Keratinocyte (primary cell): ENCODE measurements around the gene RGS6. TPM values are rescaled to one million over a fixed set of nuclear protein-coding genes. Genes with fewer than 3 reads are reported as not detected.

Source experiments
- DNase-seq: peaks from one replicate; pipeline ENCODE4 v3.0.0-alpha.2; 2011; ENCODE audit warnings: low read depth, missing footprints, low spot score
- FAIRE-seq: peaks from 2 replicates; lab custom pipeline; 2011; peaks lifted over from hg19 to GRCh38; lab: Jason Lieb, UNC
- H2AFZ ChIP-seq: 2 replicates; pipeline ENCODE4 v1.6.0; 2012; ENCODE audit warnings: low read length, control low read depth, inconsistent platforms; ENCODE audit not compliant: control insufficient read depth
- H3K27ac ChIP-seq: 2 replicates; pipeline ENCODE4 v1.5.1; 2011; ENCODE audit warnings: low read length; ENCODE audit not compliant: control insufficient read depth, insufficient read depth
- H3K27me3 ChIP-seq: 3 replicates; pipeline ENCODE4 v1.6.0; 2011; ENCODE audit warnings: low read length; ENCODE audit not compliant: control insufficient read depth, insufficient read depth; ENCODE audit errors: extremely low read depth
- H3K36me3 ChIP-seq, 2 experiments: 2 replicates in 1 of 2; 3 replicates in 1 of 2; pipeline ENCODE4 v1.5.1; 2011; ENCODE audit warnings: low read length in 2 of 2, mild to moderate bottlenecking in 1 of 2; ENCODE audit not compliant: control insufficient read depth in 2 of 2, insufficient read depth in 2 of 2; ENCODE audit errors: extremely low read depth in 1 of 2
- H3K4me1 ChIP-seq: 3 replicates; pipeline ENCODE4 v1.5.1; 2011; ENCODE audit warnings: low read length; ENCODE audit not compliant: control insufficient read depth, insufficient read depth; ENCODE audit errors: extremely low read depth
- H3K4me2 ChIP-seq: 3 replicates; pipeline ENCODE4 v1.6.0; 2011; ENCODE audit warnings: low read depth, low read length; ENCODE audit not compliant: control insufficient read depth, insufficient read depth; ENCODE audit errors: extremely low read depth
- H3K4me3 ChIP-seq, 3 experiments: fragments of 200-600 bp in 1 of 3; sonication (generic) in 1 of 3; 2 replicates in 2 of 3; 3 replicates in 1 of 3; pipeline ENCODE4 v1.5.1; 2011 to 2016; ENCODE audit warnings: low read length in 3 of 3, mild to moderate bottlenecking in 3 of 3, control low read depth in 2 of 3, inconsistent platforms in 1 of 3, low read depth in 1 of 3, mixed read lengths in 1 of 3, mixed run types in 1 of 3, moderate library complexity in 1 of 3; ENCODE audit not compliant: control insufficient read depth in 2 of 3, insufficient read depth in 2 of 3; ENCODE audit errors: extremely low read depth in 1 of 3
- H3K79me2 ChIP-seq: 2 replicates; pipeline ENCODE4 v1.6.0; 2012; ENCODE audit warnings: low read length; ENCODE audit not compliant: control insufficient read depth, insufficient read depth
- H3K9ac ChIP-seq: 3 replicates; pipeline ENCODE4 v1.6.0; 2011; ENCODE audit warnings: low read length; ENCODE audit not compliant: control insufficient read depth, insufficient read depth; ENCODE audit errors: extremely low read depth
- H3K9me1 ChIP-seq: 3 replicates; pipeline ENCODE4 v1.6.0; 2011; ENCODE audit warnings: low read length; ENCODE audit not compliant: control insufficient read depth, insufficient read depth; ENCODE audit errors: extremely low read depth
- H3K9me3 ChIP-seq: 2 replicates; pipeline ENCODE4 v1.5.1; 2012; ENCODE audit warnings: low read depth, low read length; ENCODE audit not compliant: control insufficient read depth
- H4K20me1 ChIP-seq: 3 replicates; pipeline ENCODE4 v1.6.0; 2011; ENCODE audit warnings: low read length; ENCODE audit not compliant: control insufficient read depth, insufficient read depth; ENCODE audit errors: extremely low read depth
- EZH2 ChIP-seq: IDR thresholded peaks from one replicate; pipeline ENCODE4 v1.6.1; 2012; ENCODE audit warnings: inconsistent platforms, mild to moderate bottlenecking, low read length, moderate library complexity
- dilution Hi-C: fragments of 300-500 bp; cut with MboI; formaldehyde crosslinking; loops from one replicate; pipeline ENCODE4 v1.7.0; 2020; ENCODE audit warnings: low sequenced_read_pairs; ENCODE audit not compliant: extremely low pct_ligation_motif_present
- polyA plus RNA-seq, 5 experiments: library from polyadenylated mRNA; depleted of rRNA in 3 of 5; stranded (reverse) in 3 of 5; stranded (forward) in 1 of 5; unstranded in 1 of 5; fragments of >200 nt; gene quantifications; 1 replicate in 1 of 5; 2 replicates in 3 of 5; 3 replicates in 1 of 5; pipeline versions ENCODE4 v1.2.1 to v1.2.3, GENCODE V29; 2011 to 2012; ENCODE audit warnings: missing spikeins in 2 of 5, low read depth in 1 of 5, low replicate concordance in 1 of 5
- TF ChIP-seq, protein P1 (sequence below), 3 experiments: IDR thresholded peaks in 1 of 3; conservative IDR thresholded peaks in 1 of 3; optimal IDR thresholded peaks in 1 of 3; 2 replicates in 2 of 3; 3 replicates in 1 of 3; pipeline versions ENCODE3 to v1.5.1; 2011; ENCODE audit warnings: low read length in 3 of 3, mild to moderate bottlenecking in 3 of 3, moderate library complexity in 2 of 3, control low read depth in 1 of 3, inconsistent platforms in 1 of 3; ENCODE audit not compliant: insufficient read depth in 2 of 3; ENCODE audit errors: extremely low read depth in 1 of 3

RGS6 gene
- polyA plus RNA-seq, 1 donor (not counting 4 experiments of a cell fraction or from before 2014, with no cell fraction given): not detected

- TF ChIP-seq EZH2: no peak
- Histone ChIP-seq H3K79me2 (no peaks in the 10 kb centered on the region), H3K4me2 (no peak overlapping the region), H3K9me3 (no peaks in the 10 kb centered on the region), H3K36me3 (no peaks in the 10 kb centered on the region), H3K27ac (no peak overlapping the region), H3K9me1 (no peaks in the 10 kb centered on the region), H3K4me1 (peaks cover under 1% of the 10 kb centered on the region), H2AFZ (no peak overlapping the region), H3K9ac (no peak overlapping the region), H3K4me3 (no peak overlapping the region), H3K27me3 (no peaks in the 10 kb centered on the region), H4K20me1 (no peaks in the 10 kb centered on the region)
- dilution Hi-C loops: no loop called here
- FAIRE-seq (no peak), DNase-seq (no peak)
Observed at GRCh38 chr14:72471346-72471745, 539.1 kb downstream of the RGS6 start.

- no peak overlapping the region for H3K9ac ChIP-seq
- DNase-seq: no peak
- no peaks in the 10 kb centered on the region for H3K9me1 ChIP-seq
- no peaks in the 10 kb centered on the region for H3K36me3 ChIP-seq
- H3K4me2 ChIP-seq: no peak overlapping the region
- H4K20me1 ChIP-seq: no peaks in the 10 kb centered on the region
- H3K27me3 ChIP-seq: no peaks in the 10 kb centered on the region
- no peaks in the 10 kb centered on the region for H3K79me2 ChIP-seq
- dilution Hi-C loops: no loop called here
- TF ChIP-seq EZH2: no peak
- TF ChIP-seq, protein P1, sequence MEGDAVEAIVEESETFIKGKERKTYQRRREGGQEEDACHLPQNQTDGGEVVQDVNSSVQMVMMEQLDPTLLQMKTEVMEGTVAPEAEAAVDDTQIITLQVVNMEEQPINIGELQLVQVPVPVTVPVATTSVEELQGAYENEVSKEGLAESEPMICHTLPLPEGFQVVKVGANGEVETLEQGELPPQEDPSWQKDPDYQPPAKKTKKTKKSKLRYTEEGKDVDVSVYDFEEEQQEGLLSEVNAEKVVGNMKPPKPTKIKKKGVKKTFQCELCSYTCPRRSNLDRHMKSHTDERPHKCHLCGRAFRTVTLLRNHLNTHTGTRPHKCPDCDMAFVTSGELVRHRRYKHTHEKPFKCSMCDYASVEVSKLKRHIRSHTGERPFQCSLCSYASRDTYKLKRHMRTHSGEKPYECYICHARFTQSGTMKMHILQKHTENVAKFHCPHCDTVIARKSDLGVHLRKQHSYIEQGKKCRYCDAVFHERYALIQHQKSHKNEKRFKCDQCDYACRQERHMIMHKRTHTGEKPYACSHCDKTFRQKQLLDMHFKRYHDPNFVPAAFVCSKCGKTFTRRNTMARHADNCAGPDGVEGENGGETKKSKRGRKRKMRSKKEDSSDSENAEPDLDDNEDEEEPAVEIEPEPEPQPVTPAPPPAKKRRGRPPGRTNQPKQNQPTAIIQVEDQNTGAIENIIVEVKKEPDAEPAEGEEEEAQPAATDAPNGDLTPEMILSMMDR (optimal IDR thresholded peaks at IDR 0.05 in 1 of 3, IDR thresholded peaks at IDR 0.05 in 1 of 3, conservative IDR thresholded peaks at IDR 0.05 in 1 of 3; ENCODE audit: extremely low read depth in 1 of 3, insufficient read depth in 2 of 3, low read length in 3 of 3): no peak
- H3K4me3 ChIP-seq: no peak overlapping the region
- peaks cover 8% of the 10 kb centered on the region for H3K4me1 ChIP-seq
- H3K9me3 ChIP-seq: no peaks in the 10 kb centered on the region
- no peak overlapping the region for H2AFZ ChIP-seq
- FAIRE-seq: no peak
- H3K27ac ChIP-seq: no peak overlapping the region
Observed at GRCh38 chr14:72472845-72473244, 540.6 kb downstream of the RGS6 start.
